Keratinocyte (primary cell): Measurements from ENCODE around the gene ALOX5. TPM values are rescaled to one million over a fixed set of nuclear protein-coding genes. Genes with fewer than 3 reads are reported as not detected.

ENCODE experiments used
- DNase-seq: peaks from one replicate; pipeline ENCODE4 v3.0.0-alpha.2; 2011; ENCODE audit warnings: low read depth, missing footprints, low spot score
- FAIRE-seq: peaks from 2 replicates; lab custom pipeline; 2011; peaks lifted over from hg19 to GRCh38; lab: Jason Lieb, UNC
- H2AFZ ChIP-seq: 2 replicates; pipeline ENCODE4 v1.6.0; 2012; ENCODE audit warnings: low read length, control low read depth, inconsistent platforms; ENCODE audit not compliant: control insufficient read depth
- H3K27ac ChIP-seq: 2 replicates; pipeline ENCODE4 v1.5.1; 2011; ENCODE audit warnings: low read length; ENCODE audit not compliant: control insufficient read depth, insufficient read depth
- H3K27me3 ChIP-seq: 3 replicates; pipeline ENCODE4 v1.6.0; 2011; ENCODE audit warnings: low read length; ENCODE audit not compliant: control insufficient read depth, insufficient read depth; ENCODE audit errors: extremely low read depth
- H3K36me3 ChIP-seq, 2 experiments: 2 replicates in 1 of 2; 3 replicates in 1 of 2; pipeline ENCODE4 v1.5.1; 2011; ENCODE audit warnings: low read length in 2 of 2, mild to moderate bottlenecking in 1 of 2; ENCODE audit not compliant: control insufficient read depth in 2 of 2, insufficient read depth in 2 of 2; ENCODE audit errors: extremely low read depth in 1 of 2
- H3K4me1 ChIP-seq: 3 replicates; pipeline ENCODE4 v1.5.1; 2011; ENCODE audit warnings: low read length; ENCODE audit not compliant: control insufficient read depth, insufficient read depth; ENCODE audit errors: extremely low read depth
- H3K4me2 ChIP-seq: 3 replicates; pipeline ENCODE4 v1.6.0; 2011; ENCODE audit warnings: low read depth, low read length; ENCODE audit not compliant: control insufficient read depth, insufficient read depth; ENCODE audit errors: extremely low read depth
- H3K4me3 ChIP-seq, 3 experiments: fragments of 200-600 bp in 1 of 3; sonication (generic) in 1 of 3; 2 replicates in 2 of 3; 3 replicates in 1 of 3; pipeline ENCODE4 v1.5.1; 2011 to 2016; ENCODE audit warnings: low read length in 3 of 3, mild to moderate bottlenecking in 3 of 3, control low read depth in 2 of 3, inconsistent platforms in 1 of 3, low read depth in 1 of 3, mixed read lengths in 1 of 3, mixed run types in 1 of 3, moderate library complexity in 1 of 3; ENCODE audit not compliant: control insufficient read depth in 2 of 3, insufficient read depth in 2 of 3; ENCODE audit errors: extremely low read depth in 1 of 3
- H3K79me2 ChIP-seq: 2 replicates; pipeline ENCODE4 v1.6.0; 2012; ENCODE audit warnings: low read length; ENCODE audit not compliant: control insufficient read depth, insufficient read depth
- H3K9ac ChIP-seq: 3 replicates; pipeline ENCODE4 v1.6.0; 2011; ENCODE audit warnings: low read length; ENCODE audit not compliant: control insufficient read depth, insufficient read depth; ENCODE audit errors: extremely low read depth
- H3K9me1 ChIP-seq: 3 replicates; pipeline ENCODE4 v1.6.0; 2011; ENCODE audit warnings: low read length; ENCODE audit not compliant: control insufficient read depth, insufficient read depth; ENCODE audit errors: extremely low read depth
- H3K9me3 ChIP-seq: 2 replicates; pipeline ENCODE4 v1.5.1; 2012; ENCODE audit warnings: low read depth, low read length; ENCODE audit not compliant: control insufficient read depth
- H4K20me1 ChIP-seq: 3 replicates; pipeline ENCODE4 v1.6.0; 2011; ENCODE audit warnings: low read length; ENCODE audit not compliant: control insufficient read depth, insufficient read depth; ENCODE audit errors: extremely low read depth
- EZH2 ChIP-seq: IDR thresholded peaks from one replicate; pipeline ENCODE4 v1.6.1; 2012; ENCODE audit warnings: inconsistent platforms, mild to moderate bottlenecking, low read length, moderate library complexity
- dilution Hi-C: fragments of 300-500 bp; cut with MboI; formaldehyde crosslinking; loops from one replicate; pipeline ENCODE4 v1.7.0; 2020; ENCODE audit warnings: low sequenced_read_pairs; ENCODE audit not compliant: extremely low pct_ligation_motif_present
- polyA plus RNA-seq, 5 experiments: library from polyadenylated mRNA; depleted of rRNA in 3 of 5; stranded (reverse) in 3 of 5; stranded (forward) in 1 of 5; unstranded in 1 of 5; fragments of >200 nt; gene quantifications; 1 replicate in 1 of 5; 2 replicates in 3 of 5; 3 replicates in 1 of 5; pipeline versions ENCODE4 v1.2.1 to v1.2.3, GENCODE V29; 2011 to 2012; ENCODE audit warnings: missing spikeins in 2 of 5, low read depth in 1 of 5, low replicate concordance in 1 of 5
- TF ChIP-seq, protein P1 (sequence below), 3 experiments: IDR thresholded peaks in 1 of 3; conservative IDR thresholded peaks in 1 of 3; optimal IDR thresholded peaks in 1 of 3; 2 replicates in 2 of 3; 3 replicates in 1 of 3; pipeline versions ENCODE3 to v1.5.1; 2011; ENCODE audit warnings: low read length in 3 of 3, mild to moderate bottlenecking in 3 of 3, moderate library complexity in 2 of 3, control low read depth in 1 of 3, inconsistent platforms in 1 of 3; ENCODE audit not compliant: insufficient read depth in 2 of 3; ENCODE audit errors: extremely low read depth in 1 of 3

ALOX5 gene
- polyA plus RNA-seq, 1 donor (not counting 4 experiments of a cell fraction or from before 2014, with no cell fraction given), result not detected

DNA sequence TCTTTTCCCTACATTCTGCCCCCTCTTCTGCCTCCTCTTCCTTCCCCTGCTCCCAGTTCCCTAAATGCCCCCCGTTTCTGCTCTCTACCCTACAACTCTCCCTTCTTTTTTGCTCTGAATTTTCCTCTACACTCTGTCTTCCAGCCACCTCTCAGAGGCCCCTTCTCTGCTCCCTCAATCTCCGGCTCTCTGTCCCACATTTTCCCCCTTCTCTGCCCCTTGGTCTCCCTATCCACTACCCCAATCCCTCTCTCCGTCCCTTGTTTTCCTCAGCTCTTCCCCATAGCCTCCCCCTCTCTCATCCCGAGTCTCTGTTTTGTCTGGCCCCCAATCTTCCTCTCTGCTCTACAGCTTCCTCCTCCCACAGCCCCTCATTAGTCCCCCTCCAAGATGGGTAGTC lies 3.3 kb downstream of the ALOX5 start:
- no peak overlapping the region for H3K4me2 ChIP-seq
- H3K79me2 ChIP-seq, result no peaks in the 10 kb centered on the region
- H3K4me3 ChIP-seq, result no peak overlapping the region
- H3K27ac ChIP-seq, result no peak overlapping the region
- H3K27me3 ChIP-seq, result peaks cover 34% of the 10 kb centered on the region
- dilution Hi-C loops, result no loop called here
- H3K4me1 ChIP-seq, result peaks cover 16% of the 10 kb centered on the region
- H3K9ac ChIP-seq, result no peak overlapping the region
- H2AFZ ChIP-seq, result no peak overlapping the region
- no peaks in the 10 kb centered on the region for H3K9me3 ChIP-seq
- FAIRE-seq (no peak), DNase-seq (no peak)
- no peak for TF ChIP-seq EZH2
- TF ChIP-seq, protein P1, sequence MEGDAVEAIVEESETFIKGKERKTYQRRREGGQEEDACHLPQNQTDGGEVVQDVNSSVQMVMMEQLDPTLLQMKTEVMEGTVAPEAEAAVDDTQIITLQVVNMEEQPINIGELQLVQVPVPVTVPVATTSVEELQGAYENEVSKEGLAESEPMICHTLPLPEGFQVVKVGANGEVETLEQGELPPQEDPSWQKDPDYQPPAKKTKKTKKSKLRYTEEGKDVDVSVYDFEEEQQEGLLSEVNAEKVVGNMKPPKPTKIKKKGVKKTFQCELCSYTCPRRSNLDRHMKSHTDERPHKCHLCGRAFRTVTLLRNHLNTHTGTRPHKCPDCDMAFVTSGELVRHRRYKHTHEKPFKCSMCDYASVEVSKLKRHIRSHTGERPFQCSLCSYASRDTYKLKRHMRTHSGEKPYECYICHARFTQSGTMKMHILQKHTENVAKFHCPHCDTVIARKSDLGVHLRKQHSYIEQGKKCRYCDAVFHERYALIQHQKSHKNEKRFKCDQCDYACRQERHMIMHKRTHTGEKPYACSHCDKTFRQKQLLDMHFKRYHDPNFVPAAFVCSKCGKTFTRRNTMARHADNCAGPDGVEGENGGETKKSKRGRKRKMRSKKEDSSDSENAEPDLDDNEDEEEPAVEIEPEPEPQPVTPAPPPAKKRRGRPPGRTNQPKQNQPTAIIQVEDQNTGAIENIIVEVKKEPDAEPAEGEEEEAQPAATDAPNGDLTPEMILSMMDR (optimal IDR thresholded peaks at IDR 0.05 in 1 of 3, IDR thresholded peaks at IDR 0.05 in 1 of 3, conservative IDR thresholded peaks at IDR 0.05 in 1 of 3; ENCODE audit: extremely low read depth in 1 of 3, insufficient read depth in 2 of 3, low read length in 3 of 3), result no peak
- H3K36me3 ChIP-seq, result no peaks in the 10 kb centered on the region
- H3K9me1 ChIP-seq, result no peaks in the 10 kb centered on the region
- H4K20me1 ChIP-seq, result no peaks in the 10 kb centered on the region

DNA sequence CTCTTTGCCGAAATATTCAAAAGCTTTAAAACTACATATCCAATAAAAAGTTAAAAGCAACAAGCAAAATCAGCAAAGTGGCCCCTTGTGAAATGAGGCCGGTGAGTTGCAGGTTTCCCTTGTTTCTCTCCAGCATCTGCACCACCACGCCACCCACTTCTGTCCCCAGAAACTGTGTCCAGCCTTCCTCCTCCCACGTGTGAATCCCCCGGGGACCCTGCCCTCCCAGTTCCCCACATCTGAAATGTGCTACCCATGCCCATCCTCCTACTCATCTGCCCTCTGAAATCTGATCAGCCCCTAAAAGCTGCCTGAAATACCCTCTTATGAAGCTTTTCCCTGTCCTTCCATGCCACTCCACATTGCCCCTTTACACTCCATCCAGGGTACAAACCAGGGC lies 3.8 kb downstream of the ALOX5 start:
- no peak for TF ChIP-seq EZH2
- TF ChIP-seq, protein P1 (optimal IDR thresholded peaks at IDR 0.05 in 1 of 3, IDR thresholded peaks at IDR 0.05 in 1 of 3, conservative IDR thresholded peaks at IDR 0.05 in 1 of 3; ENCODE audit: extremely low read depth in 1 of 3, insufficient read depth in 2 of 3, low read length in 3 of 3), result no peak
- no peaks in the 10 kb centered on the region for H3K9me1 ChIP-seq
- no peaks in the 10 kb centered on the region for H4K20me1 ChIP-seq
- no peak overlapping the region for H3K4me2 ChIP-seq
- no peaks in the 10 kb centered on the region for H3K9me3 ChIP-seq
- H3K4me3 ChIP-seq, result no peak overlapping the region
- no peak overlapping the region for H2AFZ ChIP-seq
- peaks cover 30% of the 10 kb centered on the region for H3K27me3 ChIP-seq
- peaks cover 16% of the 10 kb centered on the region for H3K4me1 ChIP-seq
- dilution Hi-C loops, result no loop called here
- H3K27ac ChIP-seq, result no peak overlapping the region
- no peak overlapping the region for H3K9ac ChIP-seq
- H3K36me3 ChIP-seq, result no peaks in the 10 kb centered on the region
- FAIRE-seq (no peak), DNase-seq (no peak)
- H3K79me2 ChIP-seq, result no peaks in the 10 kb centered on the region
